ENCODE measurements around the gene S100P. TPM values are rescaled to one million over a fixed set of nuclear protein-coding genes. Genes with fewer than 3 reads are reported as not detected.
A peak's percentile ranks its signal among the peaks of the same experiment; 100 is the strongest.

The S100P gene
- total RNA-seq, 4 donors from 2014 or later, result not detected

DNA sequence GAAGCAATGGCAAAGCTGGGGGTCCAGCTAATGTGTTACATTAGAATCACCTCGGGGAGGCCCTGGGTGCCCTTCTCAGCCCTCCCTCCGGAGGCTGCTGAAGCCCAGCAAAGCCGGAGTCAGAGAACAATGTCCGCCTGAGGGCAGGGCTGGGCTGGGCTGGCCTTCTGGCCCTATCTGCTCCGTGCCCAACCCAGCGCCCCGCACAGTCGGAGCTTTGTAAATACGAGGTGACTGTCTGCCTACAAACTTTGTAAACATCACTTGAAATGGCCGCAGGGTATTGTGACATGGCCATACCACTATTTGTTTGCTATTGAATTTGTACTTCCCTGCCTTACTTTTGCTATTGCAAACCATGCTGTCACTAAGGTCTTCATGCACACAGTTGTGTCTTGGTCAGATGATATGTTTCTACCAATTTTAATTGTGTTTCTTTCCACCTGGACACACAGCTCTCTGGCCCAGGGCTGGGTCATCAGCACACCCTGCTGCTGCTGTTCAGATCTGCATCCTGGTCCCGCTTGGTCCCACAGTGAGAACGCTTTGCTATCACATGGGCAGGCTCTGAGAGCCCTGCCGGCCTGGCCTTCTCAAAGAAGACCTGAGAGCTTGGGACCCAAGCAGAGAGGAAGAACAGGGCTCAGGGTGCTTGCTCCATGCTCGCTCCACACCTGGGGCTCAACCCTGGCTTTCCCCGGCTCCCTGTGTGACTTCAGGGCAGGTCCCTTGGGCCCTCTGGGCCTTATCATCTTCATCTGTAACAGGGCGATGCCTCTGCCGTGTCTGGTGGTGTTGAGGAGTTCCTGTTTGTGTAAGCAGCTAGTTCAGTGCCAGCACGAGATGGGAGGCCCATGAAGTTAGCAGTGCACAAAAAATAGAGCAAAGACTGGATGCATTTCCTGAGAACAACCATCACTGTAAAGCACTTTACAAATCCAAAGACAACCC, 2.3 kb downstream of the S100P start:
- Histone ChIP-seq H3K4me1 (peaks cover 0 to 28% (median 16%) of the 10 kb centered on the region in 4 donors), H3K27me3 (no peaks in the 10 kb centered on the region), H3K27ac (peak overlapping the region in 1 of 4 donors; percentile 56), H3K4me3 (no peak overlapping the region), H3K9me3 (no peaks in the 10 kb centered on the region), H3K36me3 (peaks cover 0 to 32% (median 0%) of the 10 kb centered on the region in 3 donors)
- WGBS, 2 donors, result 68% methylated on average over 17 to 18 of the region's 18 CpGs
- TF ChIP-seq, protein P1, sequence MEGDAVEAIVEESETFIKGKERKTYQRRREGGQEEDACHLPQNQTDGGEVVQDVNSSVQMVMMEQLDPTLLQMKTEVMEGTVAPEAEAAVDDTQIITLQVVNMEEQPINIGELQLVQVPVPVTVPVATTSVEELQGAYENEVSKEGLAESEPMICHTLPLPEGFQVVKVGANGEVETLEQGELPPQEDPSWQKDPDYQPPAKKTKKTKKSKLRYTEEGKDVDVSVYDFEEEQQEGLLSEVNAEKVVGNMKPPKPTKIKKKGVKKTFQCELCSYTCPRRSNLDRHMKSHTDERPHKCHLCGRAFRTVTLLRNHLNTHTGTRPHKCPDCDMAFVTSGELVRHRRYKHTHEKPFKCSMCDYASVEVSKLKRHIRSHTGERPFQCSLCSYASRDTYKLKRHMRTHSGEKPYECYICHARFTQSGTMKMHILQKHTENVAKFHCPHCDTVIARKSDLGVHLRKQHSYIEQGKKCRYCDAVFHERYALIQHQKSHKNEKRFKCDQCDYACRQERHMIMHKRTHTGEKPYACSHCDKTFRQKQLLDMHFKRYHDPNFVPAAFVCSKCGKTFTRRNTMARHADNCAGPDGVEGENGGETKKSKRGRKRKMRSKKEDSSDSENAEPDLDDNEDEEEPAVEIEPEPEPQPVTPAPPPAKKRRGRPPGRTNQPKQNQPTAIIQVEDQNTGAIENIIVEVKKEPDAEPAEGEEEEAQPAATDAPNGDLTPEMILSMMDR (IDR thresholded peaks at IDR 0.05), result no peak
- TF ChIP-seq EP300 (IDR thresholded peaks at IDR 0.05), result no peak
- no peak for TF ChIP-seq POLR2A (IDR thresholded peaks at IDR 0.05)
- DNase-seq (ENCODE audit: low spot score in 2 of 2), result no peak

DNA sequence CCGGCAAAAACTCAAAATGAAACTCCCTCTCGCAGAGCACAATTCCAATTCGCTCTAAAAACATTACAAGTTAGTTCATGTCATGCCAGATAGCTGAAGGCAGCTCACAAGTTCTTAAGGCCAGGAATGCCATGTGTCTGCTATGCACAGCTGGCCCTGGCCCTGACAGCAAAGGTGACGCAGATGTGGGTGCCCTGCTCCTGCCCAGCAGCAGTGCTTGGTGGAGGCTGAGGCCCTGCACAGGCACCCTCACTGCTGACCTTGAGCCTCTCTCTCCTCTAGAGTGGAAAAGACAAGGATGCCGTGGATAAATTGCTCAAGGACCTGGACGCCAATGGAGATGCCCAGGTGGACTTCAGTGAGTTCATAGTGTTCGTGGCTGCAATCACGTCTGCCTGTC, 2.9 kb downstream of the S100P start:
- peaks cover 0 to 38% (median 0%) of the 10 kb centered on the region in 3 donors for H3K36me3 ChIP-seq
- DNase-seq (ENCODE audit: low spot score in 2 of 2), result no peak
- H3K4me3 ChIP-seq, result no peak overlapping the region
- peak overlapping the region in 1 of 4 donors; percentile 56 for H3K27ac ChIP-seq
- peaks cover 0 to 28% (median 16%) of the 10 kb centered on the region in 4 donors for H3K4me1 ChIP-seq
- no peak for TF ChIP-seq POLR2A (IDR thresholded peaks at IDR 0.05)
- TF ChIP-seq, protein P1 (IDR thresholded peaks at IDR 0.05), result no peak
- TF ChIP-seq EP300 (IDR thresholded peaks at IDR 0.05), result no peak
- WGBS, 2 donors, result 80 to 91% methylated on average over 8 of the region's 8 CpGs
- H3K9me3 ChIP-seq, result no peaks in the 10 kb centered on the region
- no peaks in the 10 kb centered on the region for H3K27me3 ChIP-seq

DNA sequence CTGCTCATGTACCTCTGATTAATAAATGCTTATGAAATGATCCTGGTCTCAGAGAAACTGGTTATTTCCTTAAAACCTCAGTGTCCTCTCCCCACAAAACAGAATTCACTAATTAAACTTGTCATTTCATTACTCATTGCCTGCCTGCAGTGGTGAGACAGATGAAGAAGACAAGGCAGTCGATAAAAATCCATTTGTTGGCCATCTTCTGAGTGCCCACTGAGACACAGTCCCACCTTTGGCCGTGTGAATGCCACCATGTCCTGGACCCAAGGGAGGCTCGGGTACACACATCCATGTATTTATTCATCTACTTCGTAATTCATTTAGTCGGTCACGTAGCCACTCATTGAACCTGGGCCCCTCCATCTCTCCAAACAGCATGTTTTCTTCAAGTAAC, 3.5 kb downstream of the S100P start:
- TF ChIP-seq POLR2A (IDR thresholded peaks at IDR 0.05) (no peak), EP300 (IDR thresholded peaks at IDR 0.05) (no peak)
- TF ChIP-seq, protein P1 (IDR thresholded peaks at IDR 0.05), result no peak
- 91 to 93% methylated on average over 6 of the region's 6 CpGs for WGBS, 2 donors
- Histone ChIP-seq H3K4me3 (no peak overlapping the region), H3K36me3 (peaks cover 0 to 42% (median 0%) of the 10 kb centered on the region in 3 donors), H3K27me3 (no peaks in the 10 kb centered on the region), H3K27ac (peak overlapping the region in 1 of 4 donors; percentile 56), H3K9me3 (no peaks in the 10 kb centered on the region), H3K4me1 (peaks cover 0 to 27% (median 16%) of the 10 kb centered on the region in 4 donors)
- DNase-seq (ENCODE audit: low spot score in 2 of 2), result no peak

DNA sequence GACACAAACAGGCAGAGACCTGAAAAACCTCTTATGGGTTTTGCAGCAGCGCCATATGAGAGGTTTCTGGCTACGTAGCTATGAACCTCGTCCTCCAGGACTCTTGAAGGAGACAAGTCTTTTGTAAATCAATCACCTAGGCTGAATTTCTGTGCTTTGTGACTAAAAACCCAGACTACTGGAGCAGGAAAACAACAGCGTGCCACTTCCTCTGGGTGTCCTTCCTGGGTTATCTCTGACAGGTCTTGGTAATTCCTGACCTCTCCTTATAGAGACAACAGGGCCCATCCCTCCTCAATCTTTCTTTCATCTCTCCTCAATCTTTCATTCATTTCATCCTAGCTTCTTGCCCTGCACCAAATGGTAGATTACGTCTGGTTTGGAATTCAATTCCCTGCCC, 5.7 kb downstream of the S100P start:
- TF ChIP-seq POLR2A (IDR thresholded peaks at IDR 0.05) (no peak), EP300 (IDR thresholded peaks at IDR 0.05) (no peak)
- TF ChIP-seq, protein P1 (IDR thresholded peaks at IDR 0.05), result no peak
- no peaks in the 10 kb centered on the region for H3K9me3 ChIP-seq
- H3K4me3 ChIP-seq, result no peak overlapping the region
- H3K27ac ChIP-seq, result no peak overlapping the region
- peaks cover 0 to 12% (median 5%) of the 10 kb centered on the region in 4 donors for H3K4me1 ChIP-seq
- no peak for DNase-seq (ENCODE audit: low spot score in 2 of 2)
- 70 to 78% methylated on average over 5 of the region's 5 CpGs for whole genome bisulfite sequencing, 2 donors
- H3K36me3 ChIP-seq, result peaks cover 0 to 52% (median 0%) of the 10 kb centered on the region in 3 donors
- no peaks in the 10 kb centered on the region for H3K27me3 ChIP-seq

DNA sequence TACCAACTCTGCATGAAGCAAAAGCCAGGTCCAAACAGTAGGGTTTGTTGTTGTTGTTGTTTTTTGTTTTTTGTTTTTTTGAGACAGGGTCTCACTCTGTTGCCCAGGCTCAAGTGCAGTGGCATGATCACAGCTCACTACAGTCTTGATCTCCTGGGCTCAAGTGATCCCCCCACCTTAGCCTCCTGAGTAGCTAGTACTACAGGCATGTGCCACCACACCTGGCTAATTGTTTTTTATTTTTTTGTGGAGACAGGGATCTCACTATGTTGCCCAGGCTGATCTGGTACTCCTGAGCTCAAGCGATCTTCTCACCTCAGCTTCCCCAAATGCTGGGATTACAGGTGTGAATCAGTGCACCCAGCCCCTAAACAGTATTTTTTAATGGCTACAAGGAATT, 6.2 kb downstream of the S100P start:
- H3K4me1 ChIP-seq, result peaks cover 0 to 12% (median 5%) of the 10 kb centered on the region in 4 donors
- TF ChIP-seq, protein P1 (IDR thresholded peaks at IDR 0.05), result no peak
- TF ChIP-seq EP300 (IDR thresholded peaks at IDR 0.05) (no peak), POLR2A (IDR thresholded peaks at IDR 0.05) (no peak)
- 91 to 100% methylated on average over 1 of the region's 1 CpG for WGBS, 2 donors
- no peak overlapping the region for H3K4me3 ChIP-seq
- no peak for DNase-seq (ENCODE audit: low spot score in 2 of 2)
- peaks cover 0 to 52% (median 0%) of the 10 kb centered on the region in 3 donors for H3K36me3 ChIP-seq
- H3K27me3 ChIP-seq, result no peaks in the 10 kb centered on the region
- no peaks in the 10 kb centered on the region for H3K9me3 ChIP-seq
- H3K27ac ChIP-seq, result no peak overlapping the region

Data from tibial nerve (tissue), 4 donors.